A549 (cell line): ENCODE results near the gene PRKCE. TPM values are rescaled to one million over a fixed set of nuclear protein-coding genes. Genes with fewer than 3 reads are reported as not detected.

Source experiments
- ATAC-seq, 2 experiments: fragments of 200-7000 bp in 1 of 2; fragments of >200 bp in 1 of 2; cut with Nextera tagmentation in 1 of 2; cut with Tn5 transposase in 1 of 2; 3 replicates each; pipeline versions ENCODE4 v1.8.0 to v1.9.1; 2018 to 2020; ENCODE audit warnings: mild to moderate bottlenecking in 1 of 2, moderate library complexity in 1 of 2
- CTCF ChIA-PET: fragments of 300-600 bp; sonication (Branson Sonifier 250); formaldehyde crosslinking; extraction: SDS; loops from one replicate; lab custom pipeline; 2021; ENCODE audit warnings: antibody characterized with exemption, inconsistent platforms; lab: Yijun Ruan, JAX
- POLR2A ChIA-PET: fragments of 350-600 bp; formaldehyde crosslinking; extraction: SDS; loops from one replicate; lab custom pipeline; 2021; ENCODE audit warnings: antibody characterized with exemption, inconsistent platforms; lab: Yijun Ruan, JAX
- DNase-seq, 2 experiments: peaks; one replicate each; pipeline versions ENCODE4 v3.0.0 to v3.0.0-alpha.2; 2011 to 2016; ENCODE audit warnings: low read depth in 1 of 2, low spot score in 1 of 2
- FAIRE-seq: peaks from 2 replicates; lab custom pipeline; 2011; peaks lifted over from hg19 to GRCh38; lab: Jason Lieb, UNC
- H3K27ac ChIP-seq, 2 experiments: fragments of >200 bp; sonication (Bioruptor Twin); formaldehyde crosslinking; 3 replicates each; pipeline ENCODE4 v1.5.1; 2016 to 2017
- H3K4me1 ChIP-seq: fragments of >200 bp; sonication (Bioruptor Twin); formaldehyde crosslinking; 3 replicates; pipeline ENCODE4 v1.6.1; 2016
- H3K4me2 ChIP-seq: fragments of >200 bp; sonication (Bioruptor Twin); formaldehyde crosslinking; 3 replicates; pipeline ENCODE4 v1.6.1; 2016
- H3K4me3 ChIP-seq: fragments of >200 bp; sonication (Bioruptor Twin); formaldehyde crosslinking; 3 replicates; pipeline ENCODE4 v1.5.1; 2016
- H3K9me3 ChIP-seq: fragments of >200 bp; sonication (Bioruptor Twin); formaldehyde crosslinking; 3 replicates; pipeline ENCODE4 v1.6.1; 2016
- CBX2 ChIP-seq: fragments of 200-600 bp; sonication (generic); IDR thresholded peaks from 2 replicates; pipeline ENCODE4 v1.6.1; 2016; ENCODE audit warnings: low read depth, mild to moderate bottlenecking, borderline replicate concordance
- CHD2 ChIP-seq: fragments of 150-350 bp; IDR thresholded peaks from 2 replicates; pipeline ENCODE4 v1.6.1; 2014; ENCODE audit warnings: low read length; ENCODE audit not compliant: partially characterized antibody
- CHD4 ChIP-seq: fragments of 200-600 bp; sonication (generic); IDR thresholded peaks from 2 replicates; pipeline ENCODE4 v1.6.1; 2016; ENCODE audit warnings: antibody characterized with exemption, mild to moderate bottlenecking, borderline replicate concordance
- HMGXB4 ChIP-seq: fragments of 250-450 bp; sonication (Bioruptor Pico); IDR thresholded peaks from 2 replicates; pipeline ENCODE4 v1.5.0; 2021; ENCODE audit warnings: mild to moderate bottlenecking, moderate library complexity, borderline replicate concordance
- HOXB5 ChIP-seq: fragments of 250-450 bp; sonication (Bioruptor Pico); IDR thresholded peaks from 2 replicates; pipeline ENCODE4 v1.5.0; 2020; ENCODE audit warnings: mild to moderate bottlenecking, moderate library complexity
- KDM1A ChIP-seq: fragments of 200-600 bp; sonication (generic); IDR thresholded peaks from 2 replicates; pipeline ENCODE4 v1.6.1; 2016; ENCODE audit warnings: low read depth, mild to moderate bottlenecking
- MAFK ChIP-seq: fragments of 450-650 bp; IDR thresholded peaks from 2 replicates; pipeline ENCODE4 v1.6.1; 2014; ENCODE audit not compliant: partially characterized antibody
- NFE2L2 ChIP-seq: fragments of 150-350 bp; conservative IDR thresholded peaks from 2 replicates; pipeline ENCODE4 v1.6.1; 2014; ENCODE audit warnings: low read length
- NPAS2 ChIP-seq: fragments of 250-450 bp; sonication (Bioruptor Pico); IDR thresholded peaks from 2 replicates; pipeline ENCODE4 v1.8.0; 2022; ENCODE audit warnings: mild to moderate bottlenecking, moderate library complexity, borderline replicate concordance
- PBX3 ChIP-seq: IDR thresholded peaks from 2 replicates; pipeline ENCODE4 v1.6.1; 2012
- POLR2A ChIP-seq: IDR thresholded peaks from 2 replicates; pipeline ENCODE4 v1.6.1; 2012; ENCODE audit warnings: mild to moderate bottlenecking, low read length
- RARB ChIP-seq: fragments of 250-450 bp; sonication (Bioruptor Pico); IDR thresholded peaks from 2 replicates; pipeline ENCODE4 v1.8.0; 2021; ENCODE audit warnings: mild to moderate bottlenecking, moderate library complexity
- RCOR1 ChIP-seq: fragments of 150-350 bp; IDR thresholded peaks from 2 replicates; pipeline ENCODE4 v1.6.1; 2014; ENCODE audit warnings: antibody characterized with exemption, low read length, low read depth
- REST ChIP-seq: fragments of 200-600 bp; sonication (generic); IDR thresholded peaks from 2 replicates; pipeline ENCODE4 v1.6.1; 2016; ENCODE audit warnings: antibody characterized with exemption, mild to moderate bottlenecking, moderate library complexity
- RFX5 ChIP-seq: fragments of 450-650 bp; IDR thresholded peaks from 2 replicates; pipeline ENCODE4 v1.7.1; 2014; ENCODE audit warnings: antibody characterized with exemption, mild to moderate bottlenecking, moderate library complexity
- SREBF2 ChIP-seq: fragments of 450-650 bp; IDR thresholded peaks from 2 replicates; pipeline ENCODE4 v1.6.1; 2014; ENCODE audit warnings: mild to moderate bottlenecking, moderate library complexity
- ZSCAN20 ChIP-seq: fragments of 250-450 bp; sonication (Bioruptor Pico); IDR thresholded peaks from 2 replicates; pipeline ENCODE4 v1.8.0; 2022; ENCODE audit warnings: mild to moderate bottlenecking, moderate library complexity
- WGBS: methylation state at CpG from one replicate; pipeline ENCODE4 v1.1.6; 2017; ENCODE audit errors: missing lambda C conversion rate; 5-methylcytosine and 5-hydroxymethylcytosine counted together
- polyA plus RNA-seq, 4 experiments: library from polyadenylated mRNA; depleted of rRNA in 3 of 4; stranded (reverse); fragments of >200 nt; fragmentation: RNase III in 1 of 4; extraction: RNeasy Plus Mini Kit Qiagen cat#74134 plus additional on column Dnase treatment in 1 of 4; gene quantifications; 2 replicates in 3 of 4; 3 replicates in 1 of 4; pipeline ENCODE4 v1.2.3, GENCODE V29; 2011 to 2017

PRKCE gene
- polyA plus RNA-seq, 2 of the 4 experiments (the other 2 are of a cell fraction) = 11.5 to 12.0 TPM

GRCh38 chr2:45980161-45980865, 328.8 kb downstream of the PRKCE start (continued):
- TF ChIP-seq SREBF2 = no peak

- TF ChIP-seq NPAS2 (CRISPR knock-in tag) (no peak), HOXB5 (CRISPR knock-in tag) (no peak), MAFK (no peak), REST (no peak), KDM1A (no peak), NFE2L2 (no peak), PBX3 (no peak)
Observed at GRCh38 chr2:45981384-45981930, 330.0 kb downstream of the PRKCE start.

GRCh38 chr2:45982096-45982495, 330.6 kb downstream of the PRKCE start:
- ChIA-PET POLR2A (no interaction called here), CTCF (interaction anchor here (1.5 to 5.6 kb wide), 2 partner anchors 10 to 19 kb away, joined by 3 to 28 read pairs; no protein-coding TSS in a partner anchor)
- no peaks in the 10 kb centered on the region for H3K9me3 ChIP-seq
- ATAC-seq (no peak), DNase-seq (no peak), FAIRE-seq (no peak)
- no peak for TF ChIP-seq ZSCAN20 (CRISPR knock-in tag)
- TF ChIP-seq CHD4 = no peak
- no peak for TF ChIP-seq RARB (CRISPR knock-in tag)
- no peak for TF ChIP-seq HMGXB4 (CRISPR knock-in tag)
- no peak for TF ChIP-seq CBX2
- no peak for TF ChIP-seq RFX5
- no peak for TF ChIP-seq RCOR1
- TF ChIP-seq SREBF2 = no peak
- no peak for TF ChIP-seq CHD2
- no peak for TF ChIP-seq POLR2A
- no peak for TF ChIP-seq KDM1A
- H3K4me1 ChIP-seq = no peaks in the 10 kb centered on the region
- WGBS = 86% methylated on average over 7 of the region's 7 CpGs
- no peak overlapping the region for H3K27ac ChIP-seq
- H3K4me2 ChIP-seq = no peak overlapping the region
- H3K4me3 ChIP-seq = no peak overlapping the region

More at GRCh38 chr2:45981384-45981930, 330.0 kb downstream of the PRKCE start:
- H3K4me3 ChIP-seq = no peak overlapping the region
- H3K27ac ChIP-seq = no peak overlapping the region
- no peak overlapping the region for H3K4me2 ChIP-seq
- ChIA-PET POLR2A (no interaction called here), CTCF (interaction anchor here (1.2 to 5.6 kb wide), 4 partner anchors 11 to 332 kb away, joined by 3 to 28 read pairs (median 6); no protein-coding TSS in a partner anchor)
- no peaks in the 10 kb centered on the region for H3K4me1 ChIP-seq
- no peaks in the 10 kb centered on the region for H3K9me3 ChIP-seq
- FAIRE-seq = no peak
- DNase-seq = no peak
- WGBS = 81% methylated on average over 4 of the region's 4 CpGs
- no peak for ATAC-seq
